HG02981 (cell line): ENCODE results near the gene ANO2.
"Not testable (repeated sequence)": the region's sequence is repeated elsewhere in the genome, so short reads cannot be mapped to it uniquely, and the experiment has no call there.

Experiments
- ATAC-seq: cut with Tn5 transposase; IDR thresholded peaks from one replicate; pipeline ENCODE4 v1.9.1; 2021; ENCODE audit warnings: mild to moderate bottlenecking, moderate library complexity; ENCODE audit not compliant: unreplicated experiment

The ANO2 gene

DNA sequence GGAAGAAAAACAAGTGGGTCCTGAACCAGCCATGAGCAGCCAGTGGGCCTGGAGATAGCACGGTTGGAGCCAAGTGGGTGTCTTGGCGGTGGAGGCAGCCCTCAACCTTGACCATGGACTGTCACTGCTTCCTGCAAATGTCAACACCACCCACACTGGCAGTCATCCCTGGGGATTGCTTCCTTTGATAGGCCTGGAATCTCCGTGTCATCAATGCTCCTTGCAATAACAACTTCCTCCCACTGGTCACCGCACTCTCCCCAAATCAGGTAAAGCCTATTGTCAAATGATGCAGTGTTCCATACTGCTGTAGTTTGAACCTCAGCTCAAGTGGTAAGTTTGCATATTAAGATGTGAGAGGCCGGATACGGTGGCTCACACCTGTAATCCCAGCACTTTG lies 384.0 kb downstream of the ANO2 start:
- no peak for ATAC-seq

DNA sequence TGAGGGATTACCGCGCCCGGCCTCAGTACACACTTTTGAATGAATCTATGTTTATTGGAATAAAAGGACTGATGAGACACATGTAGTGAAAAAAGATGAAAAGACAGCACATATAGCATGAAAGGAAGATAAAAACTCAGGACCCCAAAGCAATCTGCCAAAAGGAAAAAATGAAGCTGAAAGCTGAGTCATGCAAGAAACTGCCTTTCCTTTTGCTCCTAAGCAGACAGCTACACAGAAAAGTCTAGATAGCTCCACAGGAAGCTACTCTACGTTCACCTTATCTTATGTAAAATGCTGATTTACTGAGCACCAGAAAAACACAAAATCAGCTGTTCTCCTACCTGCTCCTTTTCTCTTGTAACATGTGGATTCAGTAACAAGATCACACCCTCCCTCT lies 384.8 kb downstream of the ANO2 start:
- ATAC-seq = no peak

DNA sequence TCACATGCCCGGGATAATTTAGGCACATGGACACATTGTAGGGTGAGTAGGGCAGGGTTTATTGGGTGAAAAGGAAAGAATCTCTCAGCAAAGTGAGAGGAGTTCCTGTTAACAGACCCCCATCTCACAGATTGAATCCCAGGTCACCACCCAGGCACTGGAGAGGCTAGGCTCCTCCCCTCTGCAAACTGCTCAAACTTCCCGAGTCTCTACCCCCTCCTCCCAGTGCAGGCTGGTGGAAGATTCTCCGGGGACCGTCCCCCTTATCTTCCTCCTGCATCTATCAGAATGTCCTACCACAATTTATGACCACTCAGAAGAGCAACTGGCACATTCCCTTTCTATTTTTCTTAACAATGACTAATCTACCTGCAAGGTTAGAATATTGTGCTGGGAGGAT lies 387.2 kb downstream of the ANO2 start:
- ATAC-seq = no peak

DNA sequence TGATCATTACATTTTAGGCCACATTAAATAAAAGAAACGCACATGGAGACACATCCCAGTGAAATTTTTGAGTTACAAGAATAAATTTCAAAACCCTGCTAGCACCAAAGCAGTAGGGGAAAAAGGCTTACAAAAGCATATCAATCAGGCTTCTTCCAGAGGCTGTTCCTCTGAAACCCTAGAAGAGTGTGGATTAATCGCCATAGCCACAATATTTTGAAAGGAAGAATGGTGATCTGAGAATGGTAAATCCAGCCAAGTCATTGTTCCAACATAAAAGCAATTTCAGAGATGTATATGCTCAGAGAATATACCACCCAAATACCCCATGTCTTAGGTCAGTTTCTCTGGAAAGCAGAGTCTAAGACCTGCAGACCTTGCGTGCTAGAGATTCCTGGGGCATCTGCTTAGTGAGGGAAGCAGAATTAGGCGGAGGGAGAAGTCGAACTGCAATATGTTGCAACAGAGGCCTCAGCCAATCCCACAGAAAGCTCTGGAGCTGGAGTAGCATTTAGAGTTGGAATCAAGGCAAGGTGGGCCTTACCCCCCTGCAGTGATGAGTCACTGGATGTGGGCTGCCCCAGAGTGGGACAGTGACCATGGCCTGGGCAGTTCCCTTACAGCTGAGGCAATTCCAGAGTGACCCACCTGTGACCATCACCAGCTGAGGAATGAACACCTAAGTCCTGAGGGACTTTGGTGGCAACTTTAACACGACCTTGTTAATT lies 387.9 kb downstream of the ANO2 start:
- ATAC-seq = no peak

DNA sequence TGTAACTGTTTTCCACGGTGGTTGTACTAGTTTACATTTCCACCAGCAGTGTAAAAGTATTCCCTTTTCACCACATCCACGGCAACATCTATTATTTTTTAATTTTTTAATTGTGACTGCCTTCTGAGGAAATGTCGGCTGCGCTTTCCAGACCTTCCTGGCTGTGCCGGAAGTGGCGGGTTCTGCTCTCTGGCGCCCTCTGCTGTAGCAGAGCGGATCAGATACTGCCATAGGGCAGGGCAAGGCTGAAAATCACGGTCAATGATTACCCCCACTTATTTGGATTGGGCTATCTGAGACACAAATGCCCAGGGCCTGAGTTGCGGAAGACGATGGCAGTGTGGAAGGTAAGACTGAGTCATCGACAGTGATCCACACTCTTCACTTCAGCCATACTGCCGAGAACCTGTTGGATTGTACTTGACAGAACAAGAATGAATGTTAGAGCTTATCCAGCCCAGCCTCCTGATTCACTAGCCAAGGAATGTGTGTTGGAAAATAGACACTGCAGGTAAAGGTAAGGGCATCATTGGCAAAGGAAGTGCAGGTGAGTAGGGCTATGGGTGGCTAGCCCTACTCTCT lies 388.9 kb downstream of the ANO2 start:
- ATAC-seq = no peak

DNA sequence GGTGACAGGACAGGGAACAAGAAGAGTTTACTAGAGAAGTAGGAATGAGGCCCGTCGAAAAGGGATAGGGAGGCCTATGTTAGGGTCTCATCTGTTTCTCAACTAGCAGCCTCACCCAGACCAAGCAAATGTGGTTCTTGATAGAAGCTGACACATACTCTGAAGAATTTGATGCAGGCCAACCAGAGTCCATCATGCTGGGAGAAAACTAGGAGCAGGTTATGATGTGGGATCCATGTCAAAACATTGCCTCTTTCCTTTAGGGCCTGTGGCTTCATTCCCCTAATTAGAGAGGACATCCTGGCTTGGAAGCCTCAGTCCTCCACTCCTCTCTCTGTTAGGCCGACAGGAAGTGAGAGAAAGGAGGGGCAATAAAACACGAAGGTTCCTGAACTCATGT lies 390.3 kb downstream of the ANO2 start:
- no peak for ATAC-seq

DNA sequence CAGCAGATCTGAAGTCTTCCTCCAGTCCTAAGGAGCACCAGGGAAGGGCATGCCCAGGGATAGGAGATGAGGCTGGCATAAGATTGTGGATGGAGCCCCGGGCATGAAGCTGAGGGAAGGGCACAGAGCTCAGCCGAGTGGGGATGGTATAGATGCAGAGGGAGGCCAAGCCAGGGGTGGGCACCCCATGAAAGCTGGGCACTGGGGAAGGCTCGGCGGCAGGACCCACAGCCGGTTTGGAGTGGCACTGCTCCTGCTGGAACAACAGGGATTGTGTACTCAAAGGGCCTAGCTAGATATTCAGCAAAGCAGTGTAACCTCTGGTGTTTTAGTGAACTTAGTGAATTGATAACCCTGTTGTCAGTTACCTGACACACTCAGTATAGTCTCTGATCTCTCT lies 396.0 kb downstream of the ANO2 start:
- ATAC-seq = no peak

DNA sequence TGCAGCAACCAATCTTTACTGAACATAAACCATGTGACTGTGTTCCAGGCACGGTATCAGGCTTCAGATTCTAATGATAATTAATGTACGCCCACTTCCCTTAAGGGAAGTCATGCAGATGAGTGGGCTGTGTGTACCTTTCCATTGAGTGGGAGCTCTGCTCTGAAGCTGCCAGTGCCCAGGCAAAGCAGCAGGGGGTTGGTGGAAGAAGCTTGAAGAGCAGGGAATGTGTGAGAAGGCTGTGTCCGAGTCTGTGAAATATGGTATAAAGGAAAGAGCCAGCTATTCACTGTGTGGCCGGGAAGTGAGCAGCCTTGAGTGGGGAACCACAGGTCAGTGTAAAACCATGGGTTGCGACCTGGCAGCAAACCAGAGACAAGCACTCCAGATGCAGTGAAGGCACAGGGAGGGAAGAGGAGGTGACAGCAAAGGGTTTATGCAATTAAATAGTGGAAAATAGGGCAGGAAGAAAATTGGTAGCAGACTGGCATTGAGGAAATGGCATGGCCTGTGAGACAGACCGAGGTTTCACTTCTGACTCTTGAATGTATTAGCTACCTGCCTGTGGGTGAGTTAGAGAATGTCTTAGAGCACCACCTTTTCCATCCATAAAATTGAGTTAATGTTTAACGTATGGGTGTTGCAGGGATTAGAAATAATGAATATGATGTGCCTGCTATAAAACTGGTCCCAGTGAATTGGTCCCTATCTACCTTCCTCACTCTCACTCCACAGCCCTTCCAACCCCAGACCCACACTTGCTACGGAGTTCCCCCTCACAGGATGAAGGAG lies 396.7 kb downstream of the ANO2 start:
- ATAC-seq = no peak

DNA sequence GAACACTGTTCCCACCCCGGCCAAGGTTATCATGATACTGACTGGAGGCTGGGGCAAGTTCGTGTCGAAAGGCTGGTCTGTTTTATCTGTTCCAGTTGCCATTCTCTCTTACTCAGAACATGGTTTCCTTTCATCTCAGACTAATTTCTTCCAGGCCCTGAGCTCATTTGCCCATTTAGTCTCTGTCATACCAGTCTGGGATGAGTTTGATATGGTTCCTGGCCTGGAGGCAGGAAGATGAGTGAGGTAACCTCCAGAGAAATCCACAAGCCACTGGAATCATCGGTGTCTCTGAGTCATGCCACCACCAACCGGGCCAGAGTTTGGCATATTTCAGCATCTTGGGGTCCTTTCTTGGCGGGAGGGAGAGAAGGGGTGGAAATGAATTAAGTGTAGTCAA lies 398.4 kb downstream of the ANO2 start:
- ATAC-seq = no peak

DNA sequence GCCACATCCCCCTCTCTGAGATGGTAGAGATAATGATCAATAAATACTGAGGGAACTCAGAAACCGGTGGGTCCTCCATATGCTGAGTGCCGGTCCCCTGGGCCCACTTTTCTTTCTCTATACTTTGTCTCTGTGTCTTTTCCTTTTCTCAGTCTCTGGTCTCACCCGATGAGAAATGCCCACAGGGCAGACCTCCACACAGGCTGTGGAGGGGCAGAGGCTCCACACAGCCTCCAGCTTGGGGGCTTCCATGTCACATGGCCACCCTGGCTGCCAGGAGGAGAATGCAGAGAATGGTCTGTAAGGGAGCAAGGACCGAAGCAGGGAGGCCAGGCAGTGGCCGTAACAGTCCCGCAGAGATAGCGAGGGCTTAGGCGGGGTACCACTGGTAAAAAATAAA lies 407.3 kb downstream of the ANO2 start:
- ATAC-seq = no peak

DNA sequence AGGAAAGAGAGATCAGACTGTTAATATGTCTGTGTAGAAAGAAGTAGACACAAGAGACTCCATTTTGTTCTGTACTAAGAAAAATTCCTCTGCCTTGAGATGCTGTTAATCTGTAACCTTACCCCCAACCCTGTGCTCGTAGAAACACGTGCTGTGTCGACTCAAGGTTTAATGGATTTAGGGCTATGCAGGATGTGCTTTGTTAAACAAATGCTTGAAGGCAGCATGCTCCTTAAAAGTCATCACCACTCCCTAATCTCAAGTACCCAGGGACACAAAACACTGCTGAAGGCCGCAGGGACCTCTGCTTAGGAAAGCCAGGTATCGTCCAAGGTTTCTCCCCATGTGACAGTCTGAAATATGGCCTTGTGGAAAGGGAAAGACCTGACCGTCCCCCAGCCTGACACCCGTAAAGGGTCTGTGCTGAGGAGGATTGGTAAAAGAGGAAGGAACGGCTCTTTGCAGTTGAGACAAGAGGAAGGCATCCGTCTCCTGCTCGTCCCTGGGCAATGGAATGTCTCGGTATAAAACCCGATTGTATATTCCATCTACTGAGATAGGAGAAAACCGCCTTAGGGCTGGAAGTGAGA lies 407.9 kb downstream of the ANO2 start:
- not testable (repeated sequence) for ATAC-seq

DNA sequence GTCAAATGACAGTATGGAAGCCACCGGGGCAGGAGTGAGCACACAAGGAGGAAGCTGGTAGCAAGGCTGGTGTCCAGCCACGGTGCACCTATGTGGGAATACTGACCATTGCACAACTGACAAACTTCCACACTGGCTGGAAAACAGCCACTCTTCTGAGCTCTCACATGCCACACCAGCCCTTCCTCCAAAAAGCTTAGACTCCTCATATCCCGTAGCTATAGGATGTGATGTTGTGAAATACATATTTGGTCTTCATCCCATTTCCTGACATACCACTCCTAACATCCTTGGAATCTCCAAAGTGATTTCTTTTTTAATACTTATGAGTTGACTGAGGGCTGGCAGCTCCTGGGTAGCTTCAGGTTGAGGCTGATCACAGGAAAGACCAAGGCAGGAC lies 409.5 kb downstream of the ANO2 start:
- no peak for ATAC-seq

DNA sequence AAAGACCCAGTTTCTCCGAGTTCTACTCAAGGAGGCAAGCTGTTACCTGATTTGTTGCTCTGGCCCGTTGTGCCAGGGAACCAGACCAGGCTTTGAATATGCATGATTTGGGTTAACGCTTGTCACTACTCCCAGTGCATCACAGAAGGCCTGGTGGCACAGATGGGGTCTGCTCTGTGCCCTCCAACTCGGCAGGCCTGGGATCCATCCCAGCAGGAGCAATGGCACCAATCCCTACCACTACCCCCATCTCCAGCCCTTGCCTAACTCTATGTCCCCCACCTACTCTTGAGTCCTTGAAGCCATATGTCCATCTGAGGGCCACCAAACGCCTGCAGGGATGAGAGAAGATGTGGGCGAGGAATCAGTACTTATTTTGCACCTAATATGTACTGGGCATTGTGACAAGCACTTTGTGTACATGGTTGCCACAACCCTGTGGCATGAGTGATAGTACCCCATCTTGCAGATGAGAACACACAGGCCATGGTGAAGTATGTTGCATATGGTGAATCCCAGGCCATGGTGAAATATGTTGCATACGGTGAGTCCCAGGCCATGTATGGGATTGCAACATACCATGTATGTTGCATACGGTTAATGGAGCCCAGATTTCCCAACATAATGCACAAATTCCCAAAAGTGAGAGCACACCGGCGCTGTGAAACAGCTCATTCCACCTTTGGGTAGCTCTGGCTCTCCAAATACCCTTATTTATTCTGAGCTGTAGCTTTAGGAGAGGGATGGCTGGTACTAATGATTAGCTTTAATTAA lies 410.4 kb downstream of the ANO2 start:
- ATAC-seq = no peak

DNA sequence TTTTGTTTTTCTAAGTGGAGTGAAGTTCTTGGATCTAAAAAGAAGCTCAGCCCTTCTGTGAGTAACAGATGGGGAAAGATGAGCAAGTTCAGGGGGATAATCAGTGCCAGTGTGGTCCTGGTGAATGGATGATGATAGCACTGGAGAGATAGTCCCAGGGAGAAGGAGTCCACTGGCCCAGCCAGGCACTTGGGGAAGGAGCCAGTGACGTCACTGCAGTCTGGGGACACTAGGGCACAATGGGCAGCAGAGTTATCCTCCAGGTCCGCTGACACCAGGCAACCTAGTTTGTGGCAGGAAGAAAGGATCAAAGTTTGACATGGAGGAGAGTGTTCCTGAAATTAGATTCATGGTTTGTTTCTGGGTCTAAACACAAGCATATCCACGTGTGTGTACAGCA lies 411.7 kb downstream of the ANO2 start:
- ATAC-seq = no peak

DNA sequence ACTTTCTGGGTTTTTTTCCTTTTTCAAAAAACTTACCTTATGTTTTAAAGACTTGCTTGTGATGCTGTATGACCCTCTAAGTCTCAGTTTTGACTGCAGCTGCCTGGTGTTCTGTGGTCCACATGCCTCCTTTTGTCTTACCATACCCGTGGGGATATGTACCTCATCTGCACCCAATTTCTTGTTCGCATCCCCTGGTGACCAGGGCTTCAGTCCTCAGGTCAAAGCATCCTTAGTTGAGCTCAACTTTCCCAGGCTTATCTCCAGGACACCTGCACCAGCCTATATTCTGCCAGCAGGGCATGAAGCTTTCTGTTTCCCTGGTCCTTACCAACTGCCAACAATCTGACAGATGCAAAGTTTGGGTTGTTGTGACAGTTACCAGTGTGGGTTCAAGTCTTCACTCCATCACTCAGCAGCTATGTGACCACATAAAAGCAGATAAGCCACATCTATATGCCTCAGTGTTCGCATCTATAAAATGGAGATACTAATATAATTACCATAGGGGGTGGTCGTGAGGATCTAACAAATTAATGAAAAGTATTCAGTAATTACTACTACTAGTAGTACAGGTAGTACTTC lies 419.2 kb downstream of the ANO2 start:
- no peak for ATAC-seq

DNA sequence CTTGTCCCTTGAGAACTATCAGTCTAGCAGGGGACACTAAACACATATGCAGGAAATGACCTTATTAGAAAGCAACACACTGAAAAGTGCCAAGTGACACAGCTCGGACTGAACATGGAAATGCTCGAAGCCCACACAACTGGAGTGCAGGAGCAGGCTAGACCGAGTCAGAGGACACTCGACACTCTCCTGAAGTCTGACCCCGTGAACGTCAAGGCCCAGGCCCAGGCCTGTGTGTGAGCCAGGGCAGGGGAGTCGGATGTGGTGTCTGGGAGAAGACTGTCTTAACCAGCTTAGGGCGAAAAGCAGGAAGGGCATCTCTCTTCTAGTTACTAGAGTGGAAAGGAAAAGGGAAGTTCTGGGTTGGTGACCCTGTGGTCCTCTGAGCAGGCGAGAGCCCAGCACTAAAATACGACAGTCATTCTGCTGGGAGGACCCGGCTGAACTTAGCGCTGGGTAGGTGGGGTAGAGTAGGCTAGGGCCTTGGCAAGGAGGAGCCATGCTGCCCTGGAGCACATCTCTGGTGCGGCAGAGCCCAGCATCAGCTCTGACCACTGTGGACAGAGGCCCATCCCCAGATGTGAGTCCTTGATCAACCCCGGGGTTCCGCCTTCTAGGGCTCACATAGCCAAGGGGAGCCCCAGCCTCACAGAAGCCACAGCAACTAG lies 420.2 kb downstream of the ANO2 start:
- ATAC-seq = no peak

DNA sequence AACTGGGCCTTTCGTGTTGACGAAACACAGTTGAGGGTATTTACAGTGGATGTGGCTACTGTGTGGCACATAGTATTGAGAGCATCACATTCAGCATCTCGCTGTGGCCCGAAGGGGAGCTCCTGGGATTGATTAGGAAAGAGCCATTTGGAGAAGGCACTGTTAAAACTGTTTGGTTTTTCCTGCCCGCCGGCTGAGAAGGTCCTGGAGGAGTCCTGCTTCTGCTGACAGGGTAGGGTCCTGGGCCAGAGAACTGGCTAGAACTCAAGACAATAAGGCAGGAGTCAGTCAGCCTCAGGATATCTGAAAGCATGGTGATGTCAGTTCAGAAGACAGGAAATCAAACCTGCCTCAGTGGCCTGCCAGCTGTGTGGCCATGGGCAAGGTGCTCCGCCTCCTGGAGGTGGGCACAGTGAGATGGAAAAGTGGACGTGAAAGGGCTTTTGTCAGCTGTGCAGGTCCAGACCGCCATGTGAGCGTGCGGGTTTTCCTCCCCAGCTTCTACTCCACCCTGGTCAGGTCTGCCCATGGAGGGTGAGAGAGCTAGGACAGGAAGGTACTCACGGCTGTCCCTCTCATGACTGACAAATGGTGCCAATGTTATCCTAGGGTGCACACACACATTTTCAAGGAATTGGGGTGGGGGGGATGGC lies 420.8 kb downstream of the ANO2 start:
- no peak for ATAC-seq

DNA sequence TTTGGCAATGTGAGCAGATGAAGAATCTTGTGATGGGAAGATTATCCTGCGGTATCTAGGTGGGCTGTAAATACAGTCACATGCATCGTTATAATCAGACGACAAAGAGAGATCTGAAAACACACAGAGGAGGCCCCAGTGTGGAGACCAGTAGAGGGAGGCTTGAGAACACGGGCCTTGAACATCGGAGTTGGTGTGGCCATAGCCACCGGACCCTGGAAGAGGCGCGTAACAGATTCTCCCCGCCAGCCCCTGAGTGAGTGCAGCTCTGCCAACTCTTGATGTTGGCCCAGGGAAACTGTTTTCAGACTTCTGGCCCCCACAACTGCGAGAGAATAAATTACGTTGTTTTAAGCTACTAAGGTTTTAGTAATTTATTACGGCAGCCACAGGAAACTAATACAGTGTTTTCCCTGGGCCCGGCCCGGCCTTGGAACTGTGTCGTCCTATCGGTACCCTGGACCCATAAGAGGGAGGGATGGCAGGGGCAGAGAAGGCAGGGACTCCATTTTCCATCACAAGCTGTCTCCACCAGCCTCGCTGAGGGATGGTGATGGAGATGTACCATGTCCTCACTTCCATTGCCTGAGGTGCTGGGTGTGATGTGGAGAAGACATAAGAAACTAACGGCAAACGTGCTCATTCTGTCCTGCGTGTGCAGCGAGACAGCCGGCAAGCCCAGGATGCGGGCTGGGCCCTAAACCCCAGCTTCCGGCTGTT lies 421.5 kb downstream of the ANO2 start:
- ATAC-seq = no peak
